Adipocyte (in vitro differentiated cells): Measurements from ENCODE around the gene PCSK5.
"Not testable (repeated sequence)": the region's sequence is repeated elsewhere in the genome, so short reads cannot be mapped to it uniquely, and the experiment has no call there.

ENCODE experiments used
- DNase-seq: peaks from one replicate; pipeline ENCODE4 v3.0.0-alpha.2; 2015; ENCODE audit warnings: low read depth
- H3K27me3 ChIP-seq: replicated peaks from 2 replicates; pipeline ENCODE4 v1.7.0; 2013; ENCODE audit warnings: mild to moderate bottlenecking, low read length, moderate library complexity; ENCODE audit not compliant: control insufficient read depth, insufficient read depth
- H3K36me3 ChIP-seq: 2 replicates; pipeline ENCODE4 v1.7.0; 2013; ENCODE audit warnings: low read length, mild to moderate bottlenecking, moderate library complexity; ENCODE audit not compliant: control insufficient read depth, insufficient read depth, severe bottlenecking
- H3K4me1 ChIP-seq: 2 replicates; pipeline ENCODE4 v1.7.0; 2013; ENCODE audit warnings: mild to moderate bottlenecking, low read length, moderate library complexity; ENCODE audit not compliant: control insufficient read depth, insufficient read depth
- H3K4me3 ChIP-seq: 2 replicates; pipeline ENCODE4 v1.7.0; 2013; ENCODE audit warnings: mild to moderate bottlenecking, low read length, moderate library complexity
- H3K9ac ChIP-seq: 2 replicates; pipeline ENCODE4 v1.7.0; 2013; ENCODE audit warnings: mild to moderate bottlenecking, low read length, moderate library complexity
- H3K9me3 ChIP-seq: 2 replicates; pipeline ENCODE4 v1.7.0; 2013; ENCODE audit warnings: mild to moderate bottlenecking, low read length, moderate library complexity; ENCODE audit not compliant: control insufficient read depth

Gene PCSK5

GRCh38 chr9:76298521-76299144, 408.2 kb downstream of the PCSK5 start:
- peak; percentile 68 for DNase-seq

DNA sequence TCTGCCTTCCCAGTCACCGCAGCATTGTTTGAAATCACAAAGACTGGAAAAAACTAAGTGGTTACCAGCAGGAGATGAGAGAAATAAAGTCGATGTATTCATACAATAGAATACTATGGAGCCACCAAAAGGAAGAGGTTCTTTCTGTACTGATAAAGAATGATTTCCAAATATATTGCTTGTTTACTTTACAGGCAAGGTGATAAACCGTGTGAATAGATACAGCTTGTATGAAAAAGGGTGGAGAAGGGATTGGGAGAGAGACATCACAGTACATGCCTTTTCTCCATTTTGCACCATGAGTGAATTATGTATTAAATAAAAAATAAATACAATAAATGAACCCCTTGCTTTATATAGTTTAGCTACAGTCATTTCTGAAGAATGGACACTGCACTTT, 412.1 kb downstream of the PCSK5 start:
- Histone ChIP-seq H3K9ac (no peak overlapping the region), H3K36me3 (no peaks in the 10 kb centered on the region), H3K9me3 (no peaks in the 10 kb centered on the region), H3K4me3 (no peak overlapping the region), H3K4me1 (peaks cover 11% of the 10 kb centered on the region), H3K27me3 (peaks cover 5% of the 10 kb centered on the region)
- no peak for DNase-seq

More at GRCh38 chr9:76298521-76299144, 408.2 kb downstream of the PCSK5 start:
- H3K4me3 ChIP-seq, result no peak overlapping the region
- peaks cover 16% of the 10 kb centered on the region for H3K4me1 ChIP-seq
- H3K27me3 ChIP-seq, result peaks cover 6% of the 10 kb centered on the region
- H3K9me3 ChIP-seq, result no peaks in the 10 kb centered on the region
- no peak overlapping the region for H3K9ac ChIP-seq
- no peaks in the 10 kb centered on the region for H3K36me3 ChIP-seq

GRCh38 chr9:76302947-76303550, 412.6 kb downstream of the PCSK5 start:
- Histone ChIP-seq H3K27me3 (peaks cover 7% of the 10 kb centered on the region), H3K4me3 (no peak overlapping the region), H3K36me3 (no peaks in the 10 kb centered on the region), H3K4me1 (peaks cover 6% of the 10 kb centered on the region), H3K9me3 (no peaks in the 10 kb centered on the region), H3K9ac (no peak overlapping the region)
- peak; percentile 86 for DNase-seq

- H3K4me3 ChIP-seq, H3K4me1 ChIP-seq, H3K9me3 ChIP-seq, H3K36me3 ChIP-seq, DNase-seq, H3K27me3 ChIP-seq, H3K9ac ChIP-seq: not testable (repeated sequence)
Measured at GRCh38 chr9:76307047-76307446, 416.6 kb downstream of the PCSK5 start.

GRCh38 chr9:76310577-76310976, 420.1 kb downstream of the PCSK5 start:
- Histone ChIP-seq H3K9ac (no peak overlapping the region), H3K27me3 (peaks cover 7% of the 10 kb centered on the region), H3K4me1 (no peaks in the 10 kb centered on the region), H3K9me3 (no peaks in the 10 kb centered on the region), H3K36me3 (no peaks in the 10 kb centered on the region), H3K4me3 (no peak overlapping the region)
- DNase-seq, result no peak

GRCh38 chr9:76310991-76311390, 420.5 kb downstream of the PCSK5 start:
- no peaks in the 10 kb centered on the region for H3K36me3 ChIP-seq
- peaks cover 7% of the 10 kb centered on the region for H3K27me3 ChIP-seq
- H3K9me3 ChIP-seq, result no peaks in the 10 kb centered on the region
- no peak overlapping the region for H3K4me3 ChIP-seq
- H3K4me1 ChIP-seq, result no peaks in the 10 kb centered on the region
- DNase-seq, result no peak
- H3K9ac ChIP-seq, result no peak overlapping the region

- Histone ChIP-seq H3K4me3 (no peak overlapping the region), H3K9me3 (no peaks in the 10 kb centered on the region), H3K4me1 (no peaks in the 10 kb centered on the region), H3K9ac (no peak overlapping the region), H3K27me3 (peaks cover 7% of the 10 kb centered on the region), H3K36me3 (no peaks in the 10 kb centered on the region)
- no peak for DNase-seq
Measured at GRCh38 chr9:76311537-76311936, 421.1 kb downstream of the PCSK5 start.

GRCh38 chr9:76313771-76314170, 423.3 kb downstream of the PCSK5 start:
- H3K27me3 ChIP-seq, result no peaks in the 10 kb centered on the region

DNA sequence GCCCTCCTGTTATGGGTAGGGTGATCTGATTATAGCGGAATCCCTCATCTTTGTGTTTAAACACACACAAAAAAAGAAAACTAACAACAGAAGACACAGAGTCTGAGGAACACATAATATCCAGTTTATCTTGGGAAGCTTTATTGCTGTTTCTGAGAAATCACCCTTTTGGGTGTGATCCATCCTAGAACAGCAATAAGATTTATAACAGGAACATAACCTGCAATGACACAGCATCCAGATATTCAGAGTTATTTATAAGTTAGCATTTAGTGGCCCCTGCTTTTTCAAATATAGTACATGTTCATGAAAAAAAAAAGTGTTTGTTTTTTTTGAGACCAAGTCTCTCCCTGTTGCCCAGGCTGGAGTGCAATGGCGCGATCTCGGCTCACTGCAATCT, 423.8 kb downstream of the PCSK5 start:
- no peak overlapping the region for H3K4me3 ChIP-seq
- no peak for DNase-seq
- no peaks in the 10 kb centered on the region for H3K9me3 ChIP-seq
- H3K9ac ChIP-seq, result no peak overlapping the region
- no peaks in the 10 kb centered on the region for H3K27me3 ChIP-seq
- no peaks in the 10 kb centered on the region for H3K36me3 ChIP-seq
- H3K4me1 ChIP-seq, result no peaks in the 10 kb centered on the region

More at GRCh38 chr9:76313771-76314170, 423.3 kb downstream of the PCSK5 start:
- H3K4me3 ChIP-seq, result no peak overlapping the region
- no peaks in the 10 kb centered on the region for H3K36me3 ChIP-seq
- DNase-seq, result no peak
- no peak overlapping the region for H3K9ac ChIP-seq
- H3K9me3 ChIP-seq, result no peaks in the 10 kb centered on the region
- no peaks in the 10 kb centered on the region for H3K4me1 ChIP-seq

- no peak for DNase-seq
- H3K36me3 ChIP-seq, result no peaks in the 10 kb centered on the region
- no peaks in the 10 kb centered on the region for H3K4me1 ChIP-seq
- H3K9me3 ChIP-seq, result no peaks in the 10 kb centered on the region
- H3K4me3 ChIP-seq, result no peak overlapping the region
- no peak overlapping the region for H3K9ac ChIP-seq
- H3K27me3 ChIP-seq, result no peaks in the 10 kb centered on the region
Measured at GRCh38 chr9:76316069-76316468, 425.6 kb downstream of the PCSK5 start.

DNA sequence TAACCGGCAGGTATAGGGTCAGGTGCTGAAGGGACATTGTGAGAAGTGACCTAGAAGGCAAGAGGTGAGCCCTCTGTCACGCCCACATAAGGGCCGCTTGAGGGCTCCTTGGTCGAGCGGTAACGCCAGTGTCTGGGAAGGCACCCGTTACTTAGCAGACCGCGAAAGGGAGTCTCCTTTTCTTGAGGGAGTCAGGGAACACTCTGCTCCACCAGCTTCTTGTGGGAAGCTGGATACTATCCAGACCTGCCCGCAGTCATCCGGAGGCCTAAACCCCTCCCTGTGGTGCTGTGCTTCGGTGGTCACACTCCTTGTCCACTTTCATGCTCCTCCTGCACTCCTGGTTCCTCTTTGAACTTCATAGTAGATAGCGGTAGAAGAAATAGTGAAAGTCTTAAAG, 429.0 kb downstream of the PCSK5 start:
- H3K27me3 ChIP-seq, H3K9me3 ChIP-seq, DNase-seq, H3K9ac ChIP-seq, H3K4me1 ChIP-seq, H3K4me3 ChIP-seq, H3K36me3 ChIP-seq: not testable (repeated sequence)
